ENCODE measurements around the gene CCND2. TPM values are rescaled to one million over a fixed set of nuclear protein-coding genes. Genes with fewer than 3 reads are reported as not detected.

CCND2 gene
- total and polyA plus RNA-seq, 4 donors, result 0.50 to 16.5 (median 3.0) TPM

DNA sequence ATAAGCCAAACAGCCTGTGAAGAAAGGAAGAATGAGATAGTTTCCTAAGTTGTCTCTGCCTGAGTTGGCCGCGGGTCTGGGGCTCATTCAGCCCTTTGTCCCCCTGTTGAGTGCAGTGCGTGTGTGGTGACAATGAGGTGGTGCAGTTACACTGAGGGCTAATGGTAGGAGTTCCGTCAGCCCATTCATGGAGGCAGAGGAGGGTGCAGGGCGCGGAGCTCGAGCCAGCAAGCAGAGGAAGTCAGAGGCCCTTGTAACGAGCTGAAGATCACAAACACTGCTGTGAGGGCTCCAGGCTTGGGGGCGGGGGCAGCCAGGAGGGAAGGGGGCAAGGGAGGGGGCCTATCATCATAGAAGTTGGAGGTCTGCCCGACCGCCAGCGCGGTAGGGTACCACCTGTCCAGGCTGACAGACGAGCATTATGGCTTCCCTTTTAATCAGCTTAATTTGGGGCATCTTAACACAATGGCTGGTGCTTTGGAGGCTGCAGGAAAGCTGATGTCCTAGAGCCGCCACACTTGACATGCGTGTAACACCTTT, 20.5 kb downstream of the CCND2 start:
- Histone ChIP-seq H3K9me3 (ENCODE audit: control insufficient read depth in 4 of 4, low read length in 3 of 4) (no peaks in the 10 kb centered on the region), H3K27me3 (ENCODE audit: control insufficient read depth in 4 of 4, insufficient read depth in 4 of 4, low read length in 3 of 4) (no peaks in the 10 kb centered on the region), H3K9ac (ENCODE audit: low read depth in 1 of 2, low read length in 2 of 2) (no peak overlapping the region), H3K36me3 (ENCODE audit: control insufficient read depth in 4 of 4, insufficient read depth in 3 of 4, low read depth in 1 of 4, low read length in 3 of 4) (no peaks in the 10 kb centered on the region), H3K4me3 (ENCODE audit: low read depth in 1 of 3, low read length in 3 of 3) (no peak overlapping the region), H3K4me1 (ENCODE audit: control insufficient read depth in 4 of 4, insufficient read depth in 4 of 4, low read length in 3 of 4) (no peaks in the 10 kb centered on the region), H3K27ac (ENCODE audit: low read depth in 1 of 2, low read length in 2 of 2) (no peak overlapping the region)
- no peak for TF ChIP-seq SP1 (IDR thresholded peaks at IDR 0.05)
- TF ChIP-seq REST (IDR thresholded peaks at IDR 0.05), result no peak
- TF ChIP-seq HNF4A (conservative IDR thresholded peaks at IDR 0.05), result no peak
- no peak for TF ChIP-seq YY1 (IDR thresholded peaks at IDR 0.05)
- TF ChIP-seq, protein P1, sequence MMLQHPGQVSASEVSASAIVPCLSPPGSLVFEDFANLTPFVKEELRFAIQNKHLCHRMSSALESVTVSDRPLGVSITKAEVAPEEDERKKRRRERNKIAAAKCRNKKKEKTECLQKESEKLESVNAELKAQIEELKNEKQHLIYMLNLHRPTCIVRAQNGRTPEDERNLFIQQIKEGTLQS (IDR thresholded peaks at IDR 0.05), result no peak
- TF ChIP-seq, protein P2, sequence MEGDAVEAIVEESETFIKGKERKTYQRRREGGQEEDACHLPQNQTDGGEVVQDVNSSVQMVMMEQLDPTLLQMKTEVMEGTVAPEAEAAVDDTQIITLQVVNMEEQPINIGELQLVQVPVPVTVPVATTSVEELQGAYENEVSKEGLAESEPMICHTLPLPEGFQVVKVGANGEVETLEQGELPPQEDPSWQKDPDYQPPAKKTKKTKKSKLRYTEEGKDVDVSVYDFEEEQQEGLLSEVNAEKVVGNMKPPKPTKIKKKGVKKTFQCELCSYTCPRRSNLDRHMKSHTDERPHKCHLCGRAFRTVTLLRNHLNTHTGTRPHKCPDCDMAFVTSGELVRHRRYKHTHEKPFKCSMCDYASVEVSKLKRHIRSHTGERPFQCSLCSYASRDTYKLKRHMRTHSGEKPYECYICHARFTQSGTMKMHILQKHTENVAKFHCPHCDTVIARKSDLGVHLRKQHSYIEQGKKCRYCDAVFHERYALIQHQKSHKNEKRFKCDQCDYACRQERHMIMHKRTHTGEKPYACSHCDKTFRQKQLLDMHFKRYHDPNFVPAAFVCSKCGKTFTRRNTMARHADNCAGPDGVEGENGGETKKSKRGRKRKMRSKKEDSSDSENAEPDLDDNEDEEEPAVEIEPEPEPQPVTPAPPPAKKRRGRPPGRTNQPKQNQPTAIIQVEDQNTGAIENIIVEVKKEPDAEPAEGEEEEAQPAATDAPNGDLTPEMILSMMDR (IDR thresholded peaks at IDR 0.05; ENCODE audit: low read depth, low read length, missing input control), result no peak
- no peak for DNase-seq (ENCODE audit: low spot score)
- 67% methylated on average over 16 of the region's 16 CpGs for WGBS

GRCh38 chr12:4296751-4297150, 23.2 kb downstream of the CCND2 start:
- no peak overlapping the region for H3K27ac ChIP-seq (ENCODE audit: low read depth in 1 of 2, low read length in 2 of 2)
- no peak overlapping the region for H3K4me3 ChIP-seq (ENCODE audit: low read depth in 1 of 3, low read length in 3 of 3)
- TF ChIP-seq YY1 (IDR thresholded peaks at IDR 0.05) (no peak), JUND (IDR thresholded peaks at IDR 0.05) (no peak)
- H3K9ac ChIP-seq (ENCODE audit: low read depth in 1 of 2, low read length in 2 of 2), result no peak overlapping the region
- no peaks in the 10 kb centered on the region for H3K9me3 ChIP-seq (ENCODE audit: control insufficient read depth in 4 of 4, low read length in 3 of 4)
- H3K27me3 ChIP-seq (ENCODE audit: control insufficient read depth in 4 of 4, insufficient read depth in 4 of 4, low read length in 3 of 4), result no peaks in the 10 kb centered on the region
- H3K36me3 ChIP-seq (ENCODE audit: control insufficient read depth in 4 of 4, insufficient read depth in 3 of 4, low read depth in 1 of 4, low read length in 3 of 4), result no peaks in the 10 kb centered on the region
- H3K4me1 ChIP-seq (ENCODE audit: control insufficient read depth in 4 of 4, insufficient read depth in 4 of 4, low read length in 3 of 4), result no peaks in the 10 kb centered on the region
- 80% methylated on average over 6 of the region's 6 CpGs for WGBS
- DNase-seq (ENCODE audit: low spot score), result no peak

DNA sequence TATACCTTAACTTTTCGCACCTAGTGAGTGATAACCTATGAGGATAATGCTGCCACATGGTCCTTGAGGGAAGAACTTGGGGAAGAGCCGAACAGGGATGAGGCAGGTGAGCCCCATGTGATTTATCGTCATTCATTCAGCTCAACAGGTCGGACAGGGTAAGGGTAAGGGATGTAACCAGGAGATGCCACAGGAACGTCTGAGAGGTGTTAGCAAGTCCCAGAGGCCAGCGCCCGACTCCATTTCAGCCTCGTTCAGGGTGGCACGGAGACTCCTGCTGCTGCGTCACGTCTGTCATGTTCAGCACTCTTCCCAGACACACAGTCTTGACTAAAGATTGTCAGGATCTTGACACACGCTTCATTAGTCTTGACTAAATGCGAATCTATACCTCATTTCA, 24.1 kb downstream of the CCND2 start:
- Histone ChIP-seq H3K4me3 (ENCODE audit: low read depth in 1 of 3, low read length in 3 of 3) (no peak overlapping the region), H3K27me3 (ENCODE audit: control insufficient read depth in 4 of 4, insufficient read depth in 4 of 4, low read length in 3 of 4) (peaks cover 0 to 5% (median 0%) of the 10 kb centered on the region in 4 donors), H3K9ac (ENCODE audit: low read depth in 1 of 2, low read length in 2 of 2) (no peak overlapping the region), H3K27ac (ENCODE audit: low read depth in 1 of 2, low read length in 2 of 2) (no peak overlapping the region), H3K4me1 (ENCODE audit: control insufficient read depth in 4 of 4, insufficient read depth in 4 of 4, low read length in 3 of 4) (no peaks in the 10 kb centered on the region), H3K36me3 (ENCODE audit: control insufficient read depth in 4 of 4, insufficient read depth in 3 of 4, low read depth in 1 of 4, low read length in 3 of 4) (no peaks in the 10 kb centered on the region), H3K9me3 (ENCODE audit: control insufficient read depth in 4 of 4, low read length in 3 of 4) (no peaks in the 10 kb centered on the region)
- TF ChIP-seq HNF4G (IDR thresholded peaks at IDR 0.05), result no peak
- no peak for TF ChIP-seq GABPA (IDR thresholded peaks at IDR 0.05 in 1 of 2, conservative IDR thresholded peaks at IDR 0.05 in 1 of 2)
- no peak for TF ChIP-seq EGR1 (IDR thresholded peaks at IDR 0.05; ENCODE audit: low read depth in 2 of 2)
- no peak for TF ChIP-seq JUND (IDR thresholded peaks at IDR 0.05)
- no peak for TF ChIP-seq ZBTB33 (IDR thresholded peaks at IDR 0.05)
- no peak for TF ChIP-seq YY1 (IDR thresholded peaks at IDR 0.05)
- no peak for DNase-seq (ENCODE audit: low spot score)
- 85% methylated on average over 13 of the region's 13 CpGs for WGBS
